GM20431 (cell line): ENCODE measurements around the gene CACHD1.

ENCODE experiments used
- in situ Hi-C: fragments of 300-500 bp; cut with MseI, MboI; formaldehyde crosslinking; loops from one replicate; pipeline ENCODE4 v1.15.0; 2020; ENCODE audit warnings: low sequenced_read_pairs; ENCODE audit not compliant: unreplicated experiment

The CACHD1 gene

GRCh38 chr1:64472040-64472376 lies 2.1 kb downstream of the CACHD1 start:
- in situ Hi-C loops, result no loop called here

GRCh38 chr1:64472805-64473204 lies 2.9 kb downstream of the CACHD1 start:
- in situ Hi-C loops, result no loop called here

- in situ Hi-C loops, result no loop called here
These were observed 3.4 kb downstream of the CACHD1 start for GRCh38 chr1:64473367-64473766.

- in situ Hi-C loops, result no loop called here
These were observed 4.2 kb downstream of the CACHD1 start for GRCh38 chr1:64474133-64474532.

GRCh38 chr1:64474665-64475439 lies 4.9 kb downstream of the CACHD1 start:
- in situ Hi-C loops, result no loop called here

- in situ Hi-C loops, result no loop called here
These were observed 6.5 kb downstream of the CACHD1 start for GRCh38 chr1:64476251-64476952.

GRCh38 chr1:64478594-64479470 lies 8.9 kb downstream of the CACHD1 start:
- in situ Hi-C loops, result no loop called here

GRCh38 chr1:64479874-64480273 lies 9.9 kb downstream of the CACHD1 start:
- in situ Hi-C loops, result no loop called here

- in situ Hi-C loops, result no loop called here
These were observed 11.3 kb downstream of the CACHD1 start for GRCh38 chr1:64480999-64481772.

- in situ Hi-C loops, result no loop called here
These were observed 12.2 kb downstream of the CACHD1 start for GRCh38 chr1:64482128-64482527.

- in situ Hi-C loops, result no loop called here
These were observed 12.8 kb downstream of the CACHD1 start for GRCh38 chr1:64482720-64483119.

- in situ Hi-C loops, result no loop called here
These were observed 13.9 kb downstream of the CACHD1 start for GRCh38 chr1:64483731-64484414.

GRCh38 chr1:64484651-64485050 lies 14.7 kb downstream of the CACHD1 start:
- in situ Hi-C loops, result no loop called here

- in situ Hi-C loops, result no loop called here
These were observed 16.3 kb downstream of the CACHD1 start for GRCh38 chr1:64486193-64486592.

GRCh38 chr1:64487061-64487460 lies 17.1 kb downstream of the CACHD1 start:
- in situ Hi-C loops, result no loop called here

- in situ Hi-C loops, result no loop called here
These were observed 18.9 kb downstream of the CACHD1 start for GRCh38 chr1:64488862-64489261.

GRCh38 chr1:64489707-64490106 lies 19.8 kb downstream of the CACHD1 start:
- in situ Hi-C loops, result no loop called here

GRCh38 chr1:64490213-64490818 lies 20.4 kb downstream of the CACHD1 start:
- in situ Hi-C loops, result no loop called here

GRCh38 chr1:64492424-64492823 lies 22.5 kb downstream of the CACHD1 start:
- in situ Hi-C loops, result no loop called here
